NCI-H146 treated with DMSO at 0.1 percent for 48 hours (cell line): ENCODE results near the gene BBOF1.

ENCODE experiments used
- DNase-seq: peaks from one replicate; lab custom pipeline; 2025; ENCODE audit not compliant: unreplicated experiment; lab: John Stamatoyannopoulos, UW

BBOF1 gene

GRCh38 chr14:74019408-74020137 is 424 bp downstream of the BBOF1 start:
- DNase-seq = no peak

DNA sequence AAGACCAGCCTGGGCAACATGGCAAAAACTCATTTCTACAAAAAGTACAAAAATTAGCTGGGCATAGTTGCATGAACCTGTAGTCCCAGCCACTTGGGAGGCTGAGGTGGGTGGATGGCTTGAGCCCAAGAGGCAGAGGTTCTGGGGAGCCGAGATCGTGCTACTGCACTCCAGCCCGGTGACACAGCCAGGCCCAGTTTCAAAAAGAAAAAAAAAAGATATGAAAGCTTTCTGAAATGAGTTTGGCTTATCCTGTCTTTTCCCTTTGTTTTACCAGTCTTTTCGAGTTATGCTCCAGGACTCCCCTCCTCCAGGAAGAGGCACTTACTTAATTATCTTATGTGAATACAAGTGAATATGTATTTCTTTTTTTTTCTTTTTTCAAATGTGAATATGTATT is 3.2 kb downstream of the BBOF1 start:
- DNase-seq = no peak

- DNase-seq = no peak
Observed at GRCh38 chr14:74029136-74029535, 10.0 kb downstream of the BBOF1 start.

- no peak for DNase-seq
Observed at GRCh38 chr14:74034572-74034971, 15.4 kb downstream of the BBOF1 start.

DNA sequence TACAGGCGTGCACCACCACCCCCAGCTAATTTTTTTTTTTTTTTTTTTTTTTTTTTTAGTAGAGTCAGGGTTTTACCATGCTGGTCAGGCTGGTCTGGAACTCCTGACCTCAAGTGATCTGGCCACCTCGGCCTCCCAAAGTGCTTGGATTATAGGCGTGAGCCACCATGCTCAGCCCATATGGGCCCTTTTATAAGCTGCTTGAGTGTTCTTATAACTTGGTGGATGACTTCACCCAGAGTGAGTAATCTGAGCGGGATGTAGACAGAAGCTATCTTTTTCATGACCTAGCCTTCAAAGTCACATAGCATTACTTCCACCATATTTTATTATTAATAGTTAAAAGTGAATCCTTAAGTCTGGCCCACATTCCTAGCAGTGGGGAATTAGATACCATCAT is 16.4 kb downstream of the BBOF1 start:
- no peak for DNase-seq

DNA sequence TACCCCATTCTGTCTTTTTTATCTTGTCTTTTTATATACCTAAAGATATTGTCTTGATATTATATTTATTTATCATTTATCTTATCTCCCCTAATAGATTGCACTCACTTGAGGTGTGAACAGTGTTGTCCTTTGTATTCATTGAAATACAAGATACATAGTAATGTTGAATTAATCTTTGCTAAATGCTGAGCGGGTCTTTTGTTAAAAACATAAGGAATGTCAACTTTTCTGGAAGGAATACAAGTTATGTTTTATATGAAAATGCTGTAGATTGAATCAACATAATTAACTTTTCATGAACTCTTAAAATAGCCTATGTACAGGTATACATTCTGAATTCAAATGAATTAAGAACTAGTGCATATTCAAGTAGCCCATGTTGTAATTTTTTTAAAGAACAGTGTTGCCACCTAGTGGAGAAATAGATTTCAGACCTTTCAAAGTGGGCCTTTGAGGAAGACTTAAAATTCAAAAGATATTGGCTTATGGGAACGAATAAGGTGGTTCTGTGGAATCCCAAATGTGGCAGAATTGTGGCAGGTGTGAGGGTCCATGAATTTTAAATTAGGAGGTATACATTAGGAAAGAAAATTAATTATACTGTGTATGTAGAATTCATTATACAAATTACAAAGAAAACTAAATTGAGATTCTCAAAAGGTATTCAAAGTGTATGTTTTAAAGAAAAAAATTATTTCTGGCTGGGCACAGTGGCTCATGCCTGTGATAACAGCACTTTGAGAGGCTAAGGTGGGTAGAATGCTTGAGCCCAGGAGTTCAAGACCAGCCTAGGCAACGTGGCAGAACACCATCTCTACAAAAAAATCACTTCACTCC is 19.1 kb downstream of the BBOF1 start:
- peak; percentile 30 for DNase-seq

GRCh38 chr14:74042296-74042695 is 23.1 kb downstream of the BBOF1 start:
- DNase-seq = no peak

DNA sequence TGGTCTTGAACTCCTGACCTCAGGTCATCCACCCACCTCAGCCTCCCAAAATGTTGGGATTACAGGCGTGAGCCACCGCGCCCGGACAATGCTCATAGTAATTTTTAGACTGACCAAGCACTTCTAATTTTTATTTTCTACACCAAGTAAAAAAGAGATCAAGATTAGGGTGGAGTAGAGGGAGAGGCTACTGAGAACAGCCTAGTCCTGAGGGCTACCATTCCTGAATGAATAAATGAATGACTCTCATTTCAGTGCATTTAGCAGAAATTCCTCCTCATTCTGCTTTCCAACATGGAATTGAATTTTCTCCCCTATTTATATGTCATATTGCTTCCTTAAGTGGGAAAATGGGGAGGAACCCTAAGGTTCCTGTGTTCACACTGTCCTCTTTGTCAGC is 26.4 kb downstream of the BBOF1 start:
- no peak for DNase-seq

GRCh38 chr14:74048281-74048680 is 29.1 kb downstream of the BBOF1 start:
- no peak for DNase-seq

DNA sequence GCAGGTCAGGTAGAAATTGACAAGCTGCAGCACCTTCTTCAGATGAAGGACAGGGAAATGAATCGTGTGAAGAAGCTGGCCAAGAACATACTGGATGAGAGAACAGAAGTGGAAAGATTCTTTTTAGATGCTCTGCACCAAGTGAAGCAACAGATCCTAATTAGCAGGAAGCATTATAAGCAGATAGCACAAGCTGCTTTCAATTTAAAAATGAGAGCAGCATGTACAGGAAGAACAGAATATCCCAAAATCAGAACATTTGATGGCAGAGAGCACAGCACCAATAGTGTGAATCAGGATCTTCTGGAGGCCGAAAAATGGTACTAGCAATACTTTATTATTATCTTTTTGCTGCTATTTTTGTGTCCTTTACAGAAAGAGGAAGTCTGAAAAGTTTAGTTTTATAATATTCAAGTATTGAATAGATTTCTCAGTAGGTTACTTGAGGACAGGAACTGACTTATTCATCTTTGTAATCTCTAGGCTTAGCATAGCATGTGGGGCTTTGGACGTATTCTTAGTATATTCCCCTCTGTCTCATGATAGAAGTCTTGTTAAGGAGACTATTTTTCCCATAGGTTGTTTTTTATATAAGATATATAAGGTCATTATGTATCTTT is 30.8 kb downstream of the BBOF1 start:
- no peak for DNase-seq

GRCh38 chr14:74062809-74063150 is 43.6 kb downstream of the BBOF1 start:
- DNase-seq = no peak

- DNase-seq = no peak
Observed at GRCh38 chr14:74064426-74064825, 45.3 kb downstream of the BBOF1 start.

DNA sequence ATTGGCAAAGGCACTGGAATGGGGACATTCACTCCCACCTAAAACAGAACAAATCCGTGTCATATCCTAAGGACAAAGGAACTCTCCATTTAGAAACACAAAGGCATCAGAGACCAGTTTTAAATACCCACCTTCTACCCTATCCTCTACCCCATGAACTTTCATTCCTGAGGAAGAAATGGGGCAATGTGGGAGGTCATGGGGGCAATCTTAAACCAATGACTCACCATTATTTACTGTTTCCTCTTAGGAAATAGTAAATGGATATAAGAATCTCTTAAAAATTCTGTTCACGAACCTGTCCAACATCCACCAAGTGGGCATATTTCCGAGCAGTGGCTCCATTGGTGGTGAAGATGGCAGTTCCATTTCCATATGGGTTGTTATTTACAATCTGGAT is 45.7 kb downstream of the BBOF1 start:
- DNase-seq = no peak

DNA sequence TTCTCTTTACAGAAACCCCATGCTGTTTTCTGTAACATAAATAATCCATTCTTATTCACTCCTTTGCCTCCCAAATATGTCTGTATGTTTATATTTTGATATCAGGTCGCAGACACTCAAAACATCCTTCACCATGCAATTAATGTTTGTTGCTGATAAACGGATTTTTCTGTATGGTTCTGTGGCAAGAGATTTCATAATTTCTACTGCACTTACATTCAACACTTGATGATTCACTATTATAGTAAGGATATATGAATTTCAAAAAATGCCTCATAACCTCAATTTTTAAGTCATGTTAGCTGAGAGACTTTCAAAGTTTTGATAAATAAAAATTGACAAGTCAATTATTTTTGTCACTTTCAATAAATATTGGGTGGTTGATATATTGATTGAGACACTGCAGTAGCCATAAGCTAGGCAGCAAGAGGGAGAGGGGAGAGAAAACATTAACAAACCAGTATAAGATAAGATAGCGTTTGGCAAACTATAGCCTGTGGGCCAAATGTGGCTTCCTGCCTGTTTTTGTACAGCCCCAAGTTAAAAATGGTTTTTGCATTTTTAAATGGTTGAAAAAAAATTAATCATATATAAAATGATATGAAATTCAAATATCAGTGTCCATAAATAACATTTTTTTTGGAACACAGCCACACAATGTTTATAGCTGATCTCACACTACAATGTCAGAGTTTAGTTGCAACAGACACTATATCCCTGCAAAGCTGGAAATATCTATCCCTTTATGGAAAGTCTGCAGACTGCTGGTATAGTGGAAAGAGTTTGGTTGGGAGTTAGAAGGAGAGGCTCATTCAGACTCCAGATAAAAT is 46.8 kb downstream of the BBOF1 start:
- no peak for DNase-seq

- no peak for DNase-seq
Observed at GRCh38 chr14:74077401-74077800, 58.3 kb downstream of the BBOF1 start.

DNA sequence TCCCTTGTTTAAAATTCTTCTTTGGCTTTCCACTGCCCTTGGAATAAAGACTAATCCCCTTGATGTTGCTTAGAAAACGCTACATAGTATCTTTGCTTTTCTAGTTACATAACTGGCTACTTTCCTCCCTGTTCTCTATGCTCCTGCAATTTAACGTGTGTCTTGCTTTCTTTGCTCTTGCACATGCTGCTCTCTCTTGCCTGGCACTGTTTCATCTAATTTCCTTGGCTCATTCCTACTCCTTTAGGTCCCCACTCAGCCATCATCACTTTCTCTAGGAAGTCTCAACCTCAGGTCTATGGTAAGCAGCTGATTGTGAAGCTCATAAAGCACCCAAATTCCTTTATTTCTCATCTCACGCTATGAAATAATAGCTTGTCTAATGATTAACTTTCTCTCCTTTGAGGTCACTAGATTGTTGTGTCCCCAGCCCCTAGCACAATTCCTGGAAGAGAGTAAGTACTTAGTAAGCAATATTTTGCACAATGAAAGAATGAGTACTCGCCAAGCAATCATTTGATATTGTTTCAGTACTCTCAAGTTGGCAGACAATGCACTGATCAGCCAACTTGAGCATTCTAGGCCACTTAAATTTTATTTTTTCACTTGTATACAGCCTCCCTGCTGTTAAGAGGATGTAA is 61.8 kb downstream of the BBOF1 start:
- no peak for DNase-seq

- DNase-seq = no peak
Observed at GRCh38 chr14:74081491-74081890, 62.3 kb downstream of the BBOF1 start.

GRCh38 chr14:74083161-74083560 is 64.0 kb downstream of the BBOF1 start:
- DNase-seq = no peak

- no peak for DNase-seq
Observed at GRCh38 chr14:74083784-74084276, 64.7 kb downstream of the BBOF1 start.

DNA sequence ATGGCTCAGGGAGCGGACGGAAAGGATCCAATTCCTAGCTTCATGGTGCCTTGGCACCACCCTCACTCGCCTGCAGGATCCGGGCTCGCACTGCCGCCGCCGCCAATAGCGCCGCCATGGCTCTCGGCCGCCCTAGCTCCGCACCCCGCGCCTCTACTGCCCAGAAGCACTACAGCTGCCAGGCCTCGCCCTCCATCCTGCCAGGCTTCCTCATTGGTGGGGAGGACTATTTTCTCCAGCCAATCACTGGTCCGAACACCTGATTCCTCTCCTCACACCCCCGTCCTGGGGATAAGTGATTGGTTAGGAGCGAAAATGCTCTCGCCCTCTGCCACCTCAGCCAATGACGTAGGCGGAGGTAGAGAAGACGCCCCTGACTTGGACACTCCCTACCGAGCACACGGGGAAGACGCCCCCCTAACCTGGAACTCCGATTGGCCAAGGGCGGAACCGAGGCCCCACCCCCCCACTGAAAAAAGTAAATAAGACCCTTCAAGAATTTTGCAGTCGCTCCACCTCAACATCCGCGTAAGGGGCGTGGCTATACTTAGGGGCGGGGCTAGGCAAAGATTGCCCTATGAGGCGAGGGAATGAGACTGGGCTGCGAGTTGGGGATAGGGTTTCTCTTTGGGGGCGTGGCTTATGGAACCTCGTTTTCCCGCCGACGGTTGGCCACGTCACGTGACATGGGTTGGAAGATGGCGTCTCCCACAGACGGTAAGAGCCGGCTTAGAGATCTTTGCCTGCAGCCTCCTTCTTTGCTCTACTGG is 65.3 kb downstream of the BBOF1 start, which contains the start of the genes ALDH6A1 and LIN52:
Gene ALDH6A1 (minus strand): TSS at position 177 of the 770 bp plus-strand sequence. CDS start 59 bp downstream, at position 118.
Gene LIN52 (plus strand): TSS at position 680 of the 770 bp plus-strand sequence. CDS start 19 bp downstream, at position 699.
- DNase-seq = peak; percentile 100
